ENCODE measurements around the gene DCPS.

DNA sequence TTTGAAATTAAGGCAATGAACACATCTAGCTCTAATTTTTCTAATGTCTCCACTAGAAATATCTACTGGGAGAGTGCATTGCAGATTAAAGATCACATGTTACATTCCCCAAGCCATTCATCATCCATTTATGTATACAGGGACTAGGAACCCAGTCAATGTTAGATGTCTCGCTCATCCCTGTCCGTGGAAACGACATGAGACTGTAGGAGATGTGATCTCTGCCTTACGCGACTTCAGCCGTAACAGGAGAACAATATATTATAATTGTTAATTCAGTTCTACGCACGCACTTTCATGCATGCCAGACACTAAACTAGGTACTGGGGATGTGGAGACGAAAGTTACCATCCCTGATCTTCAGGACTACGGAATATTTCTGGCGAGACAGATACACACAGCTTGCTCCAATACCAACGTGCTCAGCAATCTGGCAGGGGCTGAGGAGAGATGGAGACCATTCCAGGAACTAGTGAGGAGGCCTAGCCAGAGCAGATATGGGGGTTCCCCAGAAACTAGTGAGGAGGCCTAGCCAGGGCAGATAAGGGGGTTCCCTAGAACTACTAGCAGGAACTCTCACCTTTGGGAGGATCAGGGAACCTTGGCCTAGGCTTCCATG lies 706 bp downstream of the DCPS start:
- no peak for TF ChIP-seq CTCF (IDR thresholded peaks at IDR 0.05)
- TF ChIP-seq POLR2A (IDR thresholded peaks at IDR 0.05): no peak
